Endothelial cell of umbilical vein (primary cell): Measurements from ENCODE around the gene CCDC74B.
"Not testable (repeated sequence)": the region's sequence is repeated elsewhere in the genome, so short reads cannot be mapped to it uniquely, and the experiment has no call there.

ENCODE experiments used
- CTCF ChIP-seq, 2 donors: IDR thresholded peaks; 1 replicate in 1 of 2; 2 replicates in 1 of 2; pipeline ENCODE4 v1.5.1; 2011; ENCODE audit warnings: low read length in 2 of 2, mild to moderate bottlenecking in 2 of 2, moderate library complexity in 2 of 2, control low read depth in 1 of 2, inconsistent platforms in 1 of 2, low read depth in 1 of 2; ENCODE audit not compliant: insufficient read depth in 1 of 2; ENCODE audit errors: extremely low read depth in 1 of 2
- POLR2A ChIP-seq: IDR thresholded peaks from 2 replicates; pipeline ENCODE4 v1.6.1; 2012; ENCODE audit warnings: low read depth, mild to moderate bottlenecking, control low read depth, low read length

DNA sequence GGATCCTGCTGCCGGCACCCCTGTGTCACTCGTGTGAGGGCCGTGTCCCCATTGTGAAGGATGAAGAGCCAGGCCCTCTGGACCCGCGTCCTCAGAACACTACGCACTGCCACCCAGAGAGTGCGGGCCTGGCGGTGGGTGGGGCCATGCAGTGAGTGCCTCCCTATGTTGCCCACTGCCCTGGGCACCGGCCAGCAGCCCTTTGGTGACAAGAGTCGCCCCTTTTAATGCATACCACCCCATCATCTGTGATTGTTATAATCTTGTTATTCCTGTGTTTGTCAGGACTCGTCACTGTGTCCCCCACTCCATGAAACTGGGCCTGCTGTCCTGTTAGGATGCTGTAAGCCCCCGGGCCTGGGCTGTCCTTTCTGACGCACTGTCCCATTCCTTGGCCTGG, 6.6 kb downstream of the CCDC74B start:
- not testable (repeated sequence) for TF ChIP-seq CTCF (IDR thresholded peaks at IDR 0.05; ENCODE audit: extremely low read depth in 1 of 2, insufficient read depth in 1 of 2, low read depth in 1 of 2, low read length in 2 of 2); POLR2A
